ENCODE measurements around the gene LMF1.

GRCh38 chr16:909281-910000 is 61.3 kb downstream of the LMF1 start:
- TF ChIP-seq EZH2phosphoT487 (IDR thresholded peaks at IDR 0.05; ENCODE audit: borderline replicate concordance, low read depth, low read length): no peak
- no peak for TF ChIP-seq CTCF (conservative IDR thresholded peaks at IDR 0.05; ENCODE audit: low read length)

All from OCI-LY7 (cell line).